Epidermal melanocyte (primary cell): ENCODE data around the gene C16orf87.

Experiments used
- DNase-seq: peaks from one replicate; pipeline ENCODE4 v3.0.0; 2011; ENCODE audit warnings: low spot score; ENCODE audit not compliant: insufficient read length

C16orf87 gene

DNA sequence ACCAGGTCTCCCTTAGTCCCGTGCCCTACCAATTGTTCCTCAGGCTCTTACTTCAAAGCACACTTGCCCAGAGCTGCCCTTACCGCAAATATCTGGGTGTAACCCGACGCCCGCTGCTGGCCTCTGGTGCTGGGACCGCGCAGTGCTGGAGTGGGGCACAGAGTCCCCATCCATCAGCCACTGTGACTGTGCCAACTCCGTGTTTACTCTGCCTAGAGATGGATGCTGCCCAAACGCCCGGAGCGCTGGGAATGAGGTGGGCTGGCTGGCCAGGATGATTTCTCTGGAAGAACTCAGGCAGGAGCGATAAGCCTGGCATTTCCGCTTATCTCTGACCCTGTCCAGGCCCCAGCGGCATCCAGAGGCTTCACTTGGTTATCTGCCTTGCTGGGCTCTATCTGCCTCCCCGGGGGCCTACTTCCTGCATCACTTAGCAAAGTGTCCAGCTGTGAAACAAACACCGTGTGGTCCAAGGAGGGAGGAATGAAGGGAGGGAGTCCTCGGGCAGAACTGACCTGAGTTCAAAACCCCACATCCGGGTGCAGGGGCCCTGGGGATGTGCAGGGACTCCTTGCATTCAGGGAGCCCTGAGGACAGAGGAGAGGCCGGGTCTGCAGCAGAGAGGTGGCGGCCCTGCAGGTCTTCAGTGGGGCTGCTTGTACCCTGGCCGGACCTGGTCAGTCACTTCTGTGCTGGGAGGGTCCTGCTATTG is 73.5 kb downstream of the C16orf87 start:
- no peak for DNase-seq

DNA sequence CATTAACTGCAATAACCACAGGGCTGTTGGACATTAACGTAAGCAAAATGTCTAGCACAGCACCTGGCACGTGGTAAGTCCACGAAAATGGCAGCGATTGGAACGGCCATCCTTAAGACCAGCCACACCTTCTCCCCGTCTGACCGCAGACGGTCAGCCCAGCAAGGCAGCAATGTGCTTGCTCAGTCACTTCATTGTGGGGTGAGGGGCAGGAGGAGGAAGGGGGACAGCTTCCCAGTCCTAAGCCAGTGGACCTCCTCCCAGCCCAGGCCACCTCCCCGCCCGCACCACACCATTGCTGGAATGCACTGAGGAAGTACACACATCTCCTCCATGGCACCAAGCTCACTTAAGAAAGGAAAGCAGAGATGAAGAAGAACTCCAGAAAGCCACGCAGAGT is 74.2 kb downstream of the C16orf87 start:
- no peak for DNase-seq

DNA sequence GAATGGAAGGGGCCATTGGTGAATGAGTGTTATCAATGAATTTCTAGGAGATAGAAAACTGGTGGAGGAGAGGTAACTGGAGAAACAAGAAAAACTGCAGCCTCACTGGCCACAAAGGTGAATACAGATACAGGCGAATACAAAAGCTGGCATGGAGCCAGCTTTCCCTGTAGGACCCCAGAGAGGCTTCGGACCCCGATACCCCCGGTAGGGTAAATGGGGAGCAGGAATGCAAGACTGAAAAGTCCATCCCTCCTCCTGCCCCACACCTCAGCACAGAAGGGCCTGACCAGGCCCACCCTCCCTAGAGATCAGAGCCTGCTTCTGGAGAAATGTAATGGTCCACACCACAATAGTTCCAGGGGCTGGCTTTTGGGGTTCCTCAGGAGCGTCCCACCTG is 78.0 kb downstream of the C16orf87 start:
- DNase-seq, result no peak

DNA sequence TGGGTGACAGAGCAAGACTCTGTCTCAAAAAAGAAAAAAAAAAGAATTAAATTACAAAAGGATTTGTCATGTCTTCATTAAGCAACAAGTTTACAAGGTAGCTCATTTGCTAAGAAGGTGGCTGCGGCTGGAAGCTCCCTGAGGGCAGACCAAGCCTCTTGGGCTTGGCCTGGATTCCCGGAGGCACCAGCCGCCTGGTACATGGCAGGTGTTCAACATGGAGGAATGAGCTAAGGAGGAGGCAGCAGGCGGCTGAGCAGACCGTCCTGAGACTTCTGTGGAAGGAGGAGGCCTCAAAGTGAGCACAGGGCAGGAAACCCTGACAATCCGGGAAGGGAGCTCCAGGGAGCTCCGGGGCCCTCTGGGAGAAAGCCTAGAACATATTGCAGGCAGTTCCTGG is 79.6 kb downstream of the C16orf87 start:
- DNase-seq, result no peak

DNA sequence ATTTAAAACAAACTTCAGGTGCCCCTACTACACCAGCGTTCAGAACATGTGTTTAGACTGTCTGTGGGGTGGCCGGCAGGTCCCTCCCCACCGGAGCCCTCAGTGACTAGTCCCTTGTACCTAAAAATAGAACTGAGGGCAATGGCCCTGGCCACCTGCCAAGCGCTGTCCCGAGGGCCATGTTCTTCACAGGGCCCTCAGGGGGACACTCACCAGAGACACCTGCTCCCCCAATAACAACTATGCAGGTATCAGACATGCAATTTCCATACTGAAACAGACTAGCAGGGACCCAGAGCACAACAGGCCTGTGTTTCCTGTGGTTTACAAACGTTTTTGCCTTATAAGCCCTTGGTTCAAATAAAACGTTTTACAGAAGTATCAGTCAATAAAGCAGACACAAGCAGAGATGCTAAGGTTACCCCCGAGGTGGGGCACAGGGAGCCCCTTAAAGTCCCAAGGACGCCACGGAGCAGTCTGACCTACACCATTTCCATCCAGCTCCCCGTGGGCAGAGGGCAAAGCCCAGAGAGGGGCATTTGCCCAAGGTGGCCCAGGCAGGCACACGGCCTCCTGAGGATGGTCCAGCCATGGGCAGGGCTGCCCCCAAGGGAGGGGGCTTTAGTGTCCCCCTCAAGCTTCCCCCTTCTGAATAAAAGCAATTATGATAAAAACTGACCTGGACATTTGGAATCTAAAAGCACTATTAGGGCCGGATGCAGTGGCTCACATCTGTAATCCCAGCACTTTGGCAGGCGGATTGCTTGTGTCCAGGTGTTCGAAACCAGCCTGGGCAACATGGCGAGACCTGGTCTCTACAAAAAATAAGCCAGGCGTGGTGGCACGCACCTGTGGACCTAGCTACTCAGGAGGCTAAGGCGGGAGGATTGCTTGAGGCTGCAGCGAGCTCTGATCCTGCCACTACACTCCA is 81.9 kb downstream of the C16orf87 start:
- DNase-seq, result no peak

DNA sequence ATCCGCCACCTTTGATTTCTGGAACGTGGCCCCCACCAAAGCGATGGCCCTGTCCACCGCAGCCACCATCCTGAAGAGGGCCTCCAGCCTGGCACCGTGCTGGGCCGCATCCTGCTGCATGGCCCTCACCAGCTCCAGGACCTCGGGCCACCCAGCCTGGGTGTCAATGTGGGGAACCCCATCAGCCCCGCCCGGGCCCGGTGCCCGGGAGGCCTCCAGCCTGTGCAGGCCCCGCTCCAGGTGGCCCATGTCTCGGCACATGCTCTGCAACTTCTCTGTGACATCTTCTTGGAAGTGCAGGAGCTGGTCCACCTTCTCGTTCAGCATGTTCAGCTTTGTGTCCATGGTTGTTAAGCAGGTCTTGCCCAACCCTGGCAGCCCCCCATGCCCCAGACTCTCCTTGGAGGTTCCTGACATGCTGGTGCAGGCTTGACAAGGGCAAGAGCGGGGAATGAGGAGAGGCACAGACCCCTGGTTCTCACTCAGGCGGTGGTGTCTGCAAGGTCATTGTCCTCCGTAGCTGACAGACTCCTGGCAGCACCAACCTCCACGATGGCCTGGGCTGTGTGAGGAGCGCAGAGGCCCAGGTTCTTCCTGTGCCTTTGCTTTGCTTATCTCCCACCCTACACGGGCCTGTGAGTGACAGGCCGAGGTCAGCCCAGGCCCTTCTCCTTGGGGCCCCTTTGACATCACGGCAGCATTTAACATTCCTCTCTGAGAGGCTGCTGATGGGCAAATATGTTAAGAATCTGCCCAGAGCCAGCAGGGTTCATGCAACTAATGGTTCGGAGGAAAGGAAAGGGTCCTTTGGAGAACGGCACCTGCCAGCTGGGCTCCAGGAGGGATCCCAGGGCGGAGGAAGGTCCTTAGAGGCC is 83.0 kb downstream of the C16orf87 start, which contains the start of gene MYLK3:
Gene MYLK3 (minus strand): TSS at position 568 of the 875 bp plus-strand sequence. CDS start 151 bp downstream, at position 417.
- no peak for DNase-seq

DNA sequence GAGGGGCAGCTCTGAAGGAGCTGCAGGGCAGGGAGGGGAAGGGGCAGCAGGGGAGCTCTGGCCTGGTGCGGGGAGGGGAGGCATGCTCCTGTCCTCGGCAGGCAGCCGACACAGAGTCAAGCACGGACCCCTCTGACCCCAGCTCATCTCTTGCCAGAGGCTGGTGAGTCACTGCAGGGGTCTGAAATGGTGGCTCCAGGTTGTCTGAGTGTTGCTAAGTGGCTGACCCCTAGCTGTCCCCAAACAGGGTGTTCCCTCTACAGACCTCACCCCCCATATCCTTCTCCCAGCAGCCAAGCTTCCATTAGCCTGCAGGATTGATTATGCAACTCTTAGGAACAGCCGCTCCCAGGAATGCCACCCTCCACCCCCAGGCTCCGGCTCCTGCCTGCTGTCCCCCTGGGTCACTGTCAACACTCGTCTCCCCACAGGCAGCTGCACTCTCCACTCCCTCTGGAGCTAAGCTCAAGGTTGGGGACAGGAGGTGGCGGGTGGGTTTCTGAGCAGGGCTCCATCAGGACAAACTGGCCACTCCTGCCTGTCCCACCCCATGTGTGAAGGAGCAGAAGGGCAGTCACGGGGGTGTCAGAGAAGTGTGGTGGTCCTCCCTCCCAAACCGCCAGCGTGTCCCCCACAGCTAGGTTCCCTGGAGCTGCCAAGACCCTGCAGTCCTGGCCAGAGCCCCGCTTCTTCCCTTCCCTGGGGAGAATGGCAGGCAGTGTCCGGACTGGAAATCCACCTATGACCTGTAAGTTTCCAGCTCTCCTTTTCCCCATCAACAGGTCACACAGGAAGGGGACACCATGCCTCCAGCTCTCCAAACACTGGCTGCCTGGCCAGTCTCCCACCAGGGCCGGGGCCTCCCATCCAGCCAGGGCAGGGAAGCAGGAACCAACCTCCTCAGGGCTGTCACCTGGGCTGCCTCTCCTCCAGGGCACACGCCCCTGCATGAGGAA is 83.9 kb downstream of the C16orf87 start:
- no peak for DNase-seq
